GM19452 (cell line): ENCODE results near the gene PSME4.
"Not testable (repeated sequence)": the region's sequence is repeated elsewhere in the genome, so short reads cannot be mapped to it uniquely, and the experiment has no call there.

Source experiments
- ATAC-seq: cut with Tn5 transposase; IDR thresholded peaks from one replicate; pipeline ENCODE4 v1.9.1; 2021; ENCODE audit not compliant: unreplicated experiment

The PSME4 gene

DNA sequence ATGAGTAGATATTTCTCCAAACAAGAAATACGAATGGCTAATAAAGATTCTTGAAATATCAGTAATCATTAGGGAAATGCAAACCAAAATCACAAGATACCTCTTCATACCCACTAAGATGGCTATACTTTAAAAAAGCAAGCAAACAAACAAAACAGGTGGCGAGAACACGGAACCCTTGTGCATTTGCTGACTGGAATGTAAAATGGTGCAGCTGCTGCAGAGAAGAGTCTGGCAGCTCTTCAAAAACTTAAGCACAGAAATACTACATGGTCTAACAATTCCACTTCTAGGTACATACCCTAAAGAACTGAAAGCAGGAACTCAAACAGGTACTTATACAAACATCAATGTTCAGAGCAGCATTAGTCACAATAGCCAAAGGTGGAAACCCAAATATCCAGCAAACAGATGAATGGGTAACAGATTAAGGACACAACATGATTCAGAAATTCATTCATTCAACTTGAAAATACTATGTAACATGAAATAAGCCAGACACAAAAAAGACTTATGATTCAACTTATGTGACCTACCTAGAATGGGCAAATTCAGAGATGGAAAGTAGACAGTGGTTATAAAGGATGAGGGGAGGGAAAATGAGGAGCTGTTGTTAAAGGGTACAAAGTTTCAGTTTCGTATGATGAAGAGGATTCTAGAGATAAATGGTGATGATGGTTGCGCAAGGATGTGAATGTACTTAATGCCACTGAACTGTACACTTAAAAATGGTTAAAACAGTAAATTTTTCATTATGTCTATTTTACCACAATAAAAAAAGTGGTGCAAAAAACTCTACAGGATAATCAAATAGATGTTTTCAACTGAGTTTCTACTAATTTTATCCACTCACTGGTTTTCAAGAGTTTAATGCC is 84.2 kb downstream of the PSME4 start:
- no peak for ATAC-seq

DNA sequence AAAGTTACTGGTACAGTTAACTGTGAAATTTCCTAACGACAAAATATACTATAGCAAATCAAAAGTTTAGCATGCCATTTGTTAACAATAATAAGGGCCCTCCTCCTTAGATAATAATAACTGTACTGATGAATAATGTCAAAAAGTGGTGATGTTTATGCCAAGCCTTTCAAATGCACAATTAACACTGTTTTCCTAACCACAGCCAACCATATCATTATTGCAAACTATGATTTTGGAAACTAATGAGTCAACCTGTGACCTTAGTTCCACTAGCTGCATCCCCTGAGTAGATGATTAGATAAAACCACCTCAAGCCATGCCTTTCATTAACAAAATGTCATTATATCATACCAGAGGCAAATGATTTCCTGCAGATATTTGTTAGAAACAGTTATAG is 85.9 kb downstream of the PSME4 start:
- no peak for ATAC-seq

DNA sequence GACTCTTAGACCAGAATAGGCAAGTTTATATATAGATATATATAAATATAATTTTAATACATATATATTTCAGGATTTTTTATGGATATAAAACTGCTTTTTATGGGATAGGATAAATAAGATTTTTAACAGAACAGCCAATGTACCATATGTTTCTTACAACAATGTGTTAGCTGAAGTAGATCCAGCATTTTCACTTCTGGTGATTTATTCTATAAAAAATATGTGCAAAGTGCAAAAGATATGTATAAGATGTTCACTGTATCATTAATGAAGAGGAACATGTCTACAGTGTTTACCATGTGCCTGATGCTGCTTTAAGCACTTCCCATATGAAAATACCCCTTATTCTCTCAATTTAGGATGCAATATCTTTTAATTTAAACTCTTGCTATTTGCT is 88.8 kb downstream of the PSME4 start:
- ATAC-seq, result no peak

DNA sequence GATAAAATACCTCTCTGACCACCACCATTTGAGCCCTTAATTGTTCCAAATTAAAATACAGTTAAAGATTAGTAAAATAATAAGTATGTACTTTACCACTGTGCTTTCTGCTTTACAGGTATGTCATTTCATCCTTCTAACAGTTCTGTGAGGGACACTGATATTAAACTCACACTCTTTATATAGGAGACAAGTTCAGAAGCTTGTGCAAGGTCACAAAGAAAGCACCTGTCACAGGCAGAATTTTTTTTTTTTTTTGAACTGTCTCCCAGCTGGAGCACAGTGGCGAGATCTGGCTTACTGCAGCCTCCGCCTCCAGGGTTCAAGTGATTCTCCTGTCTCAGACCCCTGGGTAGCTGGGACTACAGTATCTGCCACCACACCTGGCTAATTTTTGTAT is 89.4 kb downstream of the PSME4 start:
- ATAC-seq, result no peak

DNA sequence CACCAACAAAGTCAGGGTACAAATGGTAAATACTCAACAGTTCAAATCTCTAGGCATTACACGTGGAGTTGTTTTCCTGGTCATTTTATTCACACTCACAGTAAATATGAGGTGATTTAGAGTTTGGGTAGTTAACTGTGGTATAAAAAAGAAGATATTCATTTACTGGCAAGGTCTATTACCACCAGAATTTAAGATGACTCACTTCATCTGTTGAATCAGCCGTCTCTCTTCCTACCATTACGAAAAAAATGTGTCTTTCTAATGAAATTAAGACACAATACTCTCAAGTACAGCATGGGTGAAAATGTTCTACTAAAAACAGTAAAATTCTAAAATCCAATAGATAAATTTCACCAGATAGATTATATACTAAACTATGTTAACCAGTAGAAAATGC is 90.0 kb downstream of the PSME4 start:
- no peak for ATAC-seq

DNA sequence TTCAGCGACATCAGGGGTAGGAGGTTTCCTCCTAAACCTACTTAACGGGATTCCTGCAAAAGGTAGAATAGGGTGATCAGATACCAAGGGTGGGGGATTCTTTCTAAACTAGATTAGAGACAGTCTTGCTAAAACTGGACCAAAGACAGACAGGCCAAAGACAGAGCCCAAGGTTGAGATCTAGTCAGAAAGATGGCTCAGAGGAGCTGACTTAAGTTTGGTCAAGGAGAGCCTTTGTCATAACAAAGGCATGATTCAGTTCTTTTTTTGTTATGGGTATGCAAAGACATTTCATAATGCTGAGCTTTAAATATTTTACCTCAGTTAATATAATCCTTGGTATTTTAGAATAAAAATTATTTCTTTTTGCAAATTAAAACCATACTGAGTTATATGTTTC is 93.2 kb downstream of the PSME4 start:
- ATAC-seq, result no peak

DNA sequence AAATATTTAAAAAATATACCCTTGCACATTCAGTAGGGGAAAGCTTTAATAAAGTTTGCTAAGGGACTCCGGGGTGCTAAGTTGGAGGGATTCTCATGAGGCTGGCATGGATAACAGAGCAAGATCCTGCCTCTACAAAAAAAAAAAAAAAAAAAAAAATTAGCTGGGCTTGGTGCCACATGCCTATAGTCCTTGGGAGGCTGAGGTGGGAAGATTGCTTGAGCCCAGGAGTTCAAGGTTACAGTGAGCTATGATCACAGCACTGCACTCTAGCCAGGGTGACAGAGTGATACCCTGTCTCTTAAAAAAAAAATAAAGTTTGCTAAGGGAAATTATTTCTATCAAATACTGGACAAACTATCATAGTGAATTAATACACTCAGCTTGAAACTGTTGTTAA is 93.7 kb downstream of the PSME4 start:
- no peak for ATAC-seq

DNA sequence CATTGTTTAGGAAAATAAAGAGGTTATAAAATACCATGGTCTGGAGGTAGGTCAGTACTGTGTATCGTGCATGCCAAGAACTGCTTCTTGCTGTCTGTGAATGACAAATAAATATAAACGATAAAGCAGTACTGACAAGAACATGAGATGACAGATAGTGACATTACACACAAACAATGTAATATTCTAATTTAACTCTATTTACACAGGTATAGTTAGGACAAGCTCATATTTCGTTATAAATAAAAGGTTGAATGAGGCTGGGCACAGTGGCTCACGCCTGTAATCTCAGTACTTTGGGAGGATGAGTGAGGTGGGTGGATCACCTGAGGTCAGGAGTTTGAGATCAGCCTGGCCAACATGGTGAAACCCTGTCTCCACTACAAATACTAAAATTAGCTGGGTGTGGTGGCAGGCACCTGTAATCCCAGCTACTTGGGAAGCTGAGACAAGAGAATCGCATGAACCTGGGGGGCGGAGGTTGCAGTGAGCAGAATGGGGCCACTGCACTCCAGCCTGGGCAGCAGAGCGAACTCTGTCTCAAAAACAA is 96.3 kb downstream of the PSME4 start:
- no peak for ATAC-seq

DNA sequence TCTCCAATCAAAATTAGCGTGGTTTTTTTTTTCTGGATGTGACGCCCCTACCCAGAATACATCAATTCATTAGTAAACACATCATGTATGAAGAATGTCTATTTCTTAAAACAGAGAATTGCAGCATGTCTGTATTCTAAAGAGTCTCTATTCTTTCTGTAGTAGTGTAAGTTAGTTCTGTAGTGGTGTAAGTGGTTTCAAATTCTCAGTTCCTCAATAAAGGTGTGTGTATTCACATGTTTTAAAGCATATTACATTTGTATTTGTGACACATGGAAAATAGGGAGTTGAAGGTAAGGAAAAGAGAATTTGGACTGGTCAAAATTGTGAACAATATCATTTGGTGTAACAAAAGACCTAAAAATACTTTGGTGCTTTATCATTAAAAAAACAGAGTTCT is 103.0 kb downstream of the PSME4 start:
- no peak for ATAC-seq

DNA sequence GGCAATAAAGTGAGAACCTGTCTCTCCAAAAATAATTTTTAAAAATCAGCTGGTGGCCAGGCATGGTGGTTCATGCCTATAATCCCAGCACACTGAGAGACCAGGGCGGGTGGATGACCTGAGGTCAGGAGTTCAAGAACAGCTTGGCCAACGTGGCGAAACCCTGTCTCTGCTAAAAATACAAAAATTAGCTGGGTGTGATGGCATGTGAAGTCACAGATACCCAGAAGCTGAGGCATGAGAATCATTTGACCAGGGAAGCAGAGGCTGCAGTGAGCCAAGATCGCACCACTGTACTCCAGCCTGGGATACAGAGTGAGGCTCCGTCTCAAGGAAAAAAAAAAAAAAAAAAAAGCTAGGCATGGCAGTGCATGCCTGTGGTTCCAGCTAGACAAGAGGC is 103.6 kb downstream of the PSME4 start:
- ATAC-seq, result no peak

DNA sequence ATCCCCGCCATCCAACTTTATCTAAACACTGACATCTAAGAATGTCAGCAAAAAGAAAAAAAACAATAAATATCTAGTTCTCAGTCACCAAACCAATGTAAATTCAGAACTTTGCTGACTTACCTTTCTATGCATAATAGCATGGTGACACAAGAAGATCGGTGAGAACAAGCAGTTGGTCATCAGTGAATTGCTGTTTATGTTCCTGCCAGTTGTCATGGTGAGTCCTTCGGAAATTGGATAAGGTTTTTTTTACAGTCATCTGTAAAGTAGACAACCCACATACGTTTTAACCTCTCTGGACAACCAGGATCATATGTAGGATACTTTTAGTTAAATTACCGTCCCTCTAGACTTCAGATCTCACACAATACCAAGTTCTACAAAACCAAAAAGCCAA is 104.8 kb downstream of the PSME4 start:
- ATAC-seq, result no peak

DNA sequence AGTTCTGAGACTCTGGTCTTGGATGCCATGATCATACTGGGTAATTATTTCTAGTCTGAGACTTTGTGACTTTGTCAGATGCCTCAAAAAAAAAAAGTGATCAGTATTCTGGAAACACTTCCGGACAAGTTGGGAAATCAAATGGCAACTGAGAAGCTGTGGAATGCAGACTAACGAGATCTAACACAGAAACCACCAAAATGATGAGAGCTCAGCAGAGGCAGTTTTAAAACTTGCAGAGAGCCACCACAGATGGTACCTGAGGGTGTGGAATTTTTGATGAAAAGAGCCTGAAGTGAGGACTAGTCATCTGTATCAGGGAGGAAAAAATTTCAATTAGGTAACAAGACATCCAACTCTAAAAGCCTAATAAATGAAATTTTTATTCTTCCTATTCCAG is 105.5 kb downstream of the PSME4 start:
- ATAC-seq, result no peak

DNA sequence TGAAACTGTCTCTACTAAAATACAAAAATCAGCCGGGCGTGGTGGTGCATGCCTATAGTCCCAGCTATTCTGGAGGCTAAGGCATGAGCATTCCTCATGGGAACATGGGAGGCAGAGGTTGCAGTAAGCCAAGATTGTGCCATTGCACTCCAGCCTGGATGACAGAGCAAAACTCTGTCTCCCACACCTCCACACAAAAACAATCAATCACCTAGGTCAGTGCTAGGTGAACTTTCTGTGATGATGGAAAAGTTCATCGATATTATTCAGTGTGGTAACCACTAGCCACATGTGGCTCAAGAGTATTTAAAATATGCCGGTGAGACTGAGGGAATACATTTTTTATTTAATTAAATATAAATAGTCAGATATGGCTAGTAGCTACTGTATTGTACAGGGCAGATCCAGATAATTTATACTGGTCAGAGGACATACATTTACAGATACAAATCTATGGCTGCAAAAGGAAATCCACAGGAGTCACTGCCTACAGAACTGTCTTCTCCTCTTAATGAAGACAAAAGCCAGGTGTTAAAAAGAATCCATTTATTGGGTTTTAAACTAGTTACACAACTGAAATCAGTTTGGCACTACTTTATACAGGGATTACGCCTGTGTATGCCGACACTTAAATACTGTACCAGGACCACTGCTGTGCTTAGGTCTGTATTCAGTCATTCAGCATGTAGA is 107.1 kb downstream of the PSME4 start:
- ATAC-seq, result no peak

DNA sequence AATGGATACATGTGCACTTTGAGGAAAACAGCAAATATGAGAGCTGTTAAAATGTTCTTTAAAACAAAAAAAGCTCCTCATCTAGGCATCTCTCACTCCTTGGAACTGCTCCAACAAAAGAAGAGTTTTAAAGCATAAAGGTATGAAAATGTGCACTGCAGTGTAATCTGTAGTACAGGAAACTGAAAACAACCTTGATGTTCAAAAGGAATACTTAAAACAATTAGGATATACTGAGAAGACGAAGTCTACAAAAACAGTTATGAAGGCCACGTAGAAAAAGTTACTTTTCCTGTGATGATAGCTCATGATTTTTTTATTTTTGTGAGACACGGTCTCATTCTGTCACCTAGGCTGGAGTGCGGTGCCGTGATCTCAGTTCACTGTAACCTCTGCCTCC is 109.0 kb downstream of the PSME4 start:
- no peak for ATAC-seq

DNA sequence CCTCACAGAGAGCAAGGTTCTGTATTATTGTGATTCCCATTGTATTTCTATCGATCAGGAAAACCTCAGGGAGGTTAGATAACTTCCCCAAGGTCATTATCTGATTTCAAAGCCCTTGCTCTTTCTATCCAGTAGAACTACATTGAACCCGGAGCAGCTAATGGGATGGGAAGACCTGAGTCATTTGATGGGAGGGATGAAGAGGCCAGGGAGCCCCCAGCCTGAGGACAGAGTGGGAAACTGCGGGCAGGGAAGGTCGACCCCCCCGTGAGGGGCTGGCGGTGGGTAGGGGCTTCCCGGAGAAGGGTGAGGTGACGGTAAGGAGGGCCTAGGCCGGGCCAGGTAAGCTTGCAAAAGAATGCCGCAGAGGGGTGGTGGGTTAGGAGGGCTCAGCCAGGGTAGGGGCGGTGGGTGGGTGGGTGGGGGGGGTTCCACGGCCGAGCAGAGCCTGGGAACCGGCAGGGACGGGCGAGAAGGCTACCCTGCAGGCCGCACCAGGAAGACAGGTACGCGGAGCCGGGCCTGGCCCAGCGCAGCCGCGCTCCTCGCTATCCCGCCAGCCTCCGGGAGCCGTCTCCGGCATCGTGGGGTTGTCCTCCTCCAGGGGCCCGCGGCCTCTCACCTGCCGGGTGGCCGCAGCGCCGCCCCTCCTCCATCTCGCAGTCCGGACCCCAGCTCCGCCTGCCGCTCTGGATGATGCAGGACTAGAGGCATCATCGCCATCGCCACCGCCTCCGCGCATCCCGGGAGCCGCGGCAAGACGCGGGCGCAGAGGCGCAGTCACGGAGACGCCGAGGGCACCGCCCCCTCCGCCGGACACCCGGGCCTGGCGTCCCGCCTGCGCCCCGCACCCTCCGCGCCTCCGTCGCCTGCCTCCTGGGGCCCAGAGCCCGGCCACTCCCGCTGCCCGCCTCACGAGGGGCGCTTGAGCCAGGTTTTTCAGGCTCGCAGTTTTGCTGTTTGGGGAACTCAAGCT is 111.3 kb downstream of the PSME4 start, which contains the start of gene GPR75:
Gene GPR75 (minus strand): TSS at position 762 of the 976 bp plus-strand sequence. CDS start 5,211 bp downstream, outside the sequence.
- ATAC-seq, result no peak

DNA sequence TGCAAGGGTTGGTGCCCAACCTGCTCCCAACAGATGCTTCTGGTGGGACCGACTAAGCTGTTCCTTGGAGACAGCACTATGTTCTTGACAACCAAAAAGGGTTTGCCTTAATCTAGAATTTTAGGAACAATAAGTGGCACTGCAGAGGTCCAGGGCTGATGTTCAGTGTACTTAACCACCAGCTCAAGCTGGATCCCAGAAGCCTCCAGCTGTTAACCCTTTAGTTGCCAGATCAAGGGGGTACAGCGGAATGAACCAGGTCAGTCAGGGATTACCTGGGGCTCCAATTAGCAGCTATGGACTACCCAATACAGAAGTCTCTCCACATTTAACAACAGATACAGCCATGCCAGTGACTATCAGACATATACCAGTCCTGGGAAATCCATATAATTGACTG is 114.5 kb downstream of the PSME4 start:
- no peak for ATAC-seq

DNA sequence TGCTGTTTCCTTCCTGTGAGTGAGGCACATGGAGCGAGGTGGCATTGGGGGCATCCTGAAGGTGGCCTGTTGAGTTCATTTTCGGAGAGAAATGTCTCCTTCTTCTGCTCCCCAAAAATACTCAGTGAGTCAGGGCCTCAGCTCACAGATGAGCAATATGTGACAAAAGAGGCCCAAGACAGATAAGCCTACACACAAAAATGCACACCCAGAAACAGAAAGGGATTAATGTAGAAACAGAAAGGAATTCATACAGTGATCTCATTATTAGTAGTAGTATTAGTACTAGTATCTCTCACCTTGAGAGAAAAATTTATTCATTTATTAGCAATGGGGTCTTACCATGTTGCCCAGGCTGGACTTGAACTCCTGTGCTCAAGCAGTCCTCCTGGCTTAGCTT is 116.1 kb downstream of the PSME4 start:
- no peak for ATAC-seq

DNA sequence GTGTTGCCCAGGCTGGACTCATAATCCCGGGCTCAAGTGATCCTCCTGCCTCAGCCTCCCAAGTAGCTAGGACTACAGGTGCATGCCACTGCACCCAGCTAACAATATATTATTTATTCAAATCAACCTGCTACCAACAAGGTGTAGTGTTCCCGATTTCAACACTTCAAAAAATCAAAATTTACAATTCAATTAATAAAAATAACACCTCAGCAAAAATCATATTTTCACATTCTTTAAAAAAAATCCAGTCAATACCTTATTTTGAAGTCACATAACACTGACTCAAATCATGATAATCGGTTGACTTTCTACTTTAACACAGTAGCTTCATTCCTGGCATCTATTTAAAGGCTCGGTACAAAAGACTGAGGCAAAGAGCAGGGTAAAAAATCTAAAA is 118.3 kb downstream of the PSME4 start:
- ATAC-seq, result no peak

DNA sequence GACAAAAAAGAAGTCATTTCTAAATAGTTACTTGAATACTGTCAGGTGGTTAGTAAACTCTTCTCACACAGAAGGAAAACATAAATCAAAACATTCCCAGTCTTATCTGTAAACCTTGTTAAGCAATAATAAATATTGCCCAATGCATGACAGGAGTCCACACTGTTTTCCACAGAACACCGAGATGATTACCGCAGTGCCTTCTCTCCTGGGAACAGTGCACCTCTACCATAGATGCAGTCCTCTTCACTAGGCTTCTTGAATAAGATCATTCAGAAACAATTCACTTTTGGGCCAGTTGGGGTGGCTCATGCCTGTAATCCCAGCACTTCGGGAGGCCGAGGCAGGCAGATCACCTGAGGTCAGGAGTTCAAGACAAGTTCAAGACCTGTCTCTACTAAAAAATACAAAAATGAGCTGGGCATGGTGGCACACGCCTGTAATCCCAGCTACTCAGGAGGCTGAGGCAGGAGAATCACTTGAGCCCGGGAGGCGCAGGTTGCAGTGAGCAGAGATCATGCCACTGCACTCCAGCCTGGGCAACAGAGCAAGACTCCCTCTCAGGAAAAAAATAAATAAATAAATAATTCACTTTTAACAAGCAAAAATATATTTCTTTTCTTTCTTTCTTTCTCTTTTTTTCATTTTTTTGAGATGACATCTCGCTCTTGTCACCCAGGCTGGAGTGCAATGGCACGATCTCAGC is 119.6 kb downstream of the PSME4 start:
- ATAC-seq, result not testable (repeated sequence)

DNA sequence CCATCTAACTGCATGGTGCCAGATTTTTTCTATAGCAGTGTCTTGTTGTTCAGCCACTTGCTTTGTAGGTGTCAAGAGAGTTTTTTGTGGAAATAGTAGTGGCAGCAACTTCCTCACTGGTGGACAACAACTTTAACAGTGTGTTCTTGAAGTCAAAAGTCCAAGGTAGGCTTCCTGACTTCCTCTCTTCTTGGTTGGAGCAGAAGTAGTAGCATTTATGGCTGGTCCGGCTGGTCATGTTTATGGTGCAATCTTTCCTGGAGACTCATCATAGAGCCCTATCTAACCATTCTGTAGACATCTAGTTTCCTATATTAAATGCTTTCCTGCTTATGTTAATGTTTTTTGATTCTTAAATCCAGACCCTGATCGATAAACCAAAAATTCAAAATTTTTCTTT is 122.7 kb downstream of the PSME4 start:
- ATAC-seq, result no peak
